ENCODE results near the gene CEMIP2.
"Not testable (repeated sequence)": the region's sequence is repeated elsewhere in the genome, so short reads cannot be mapped to it uniquely, and the experiment has no call there.

Gene CEMIP2

GRCh38 chr9:71710856-71711255, 57.5 kb downstream of the CEMIP2 start:
- no peak for DNase-seq (ENCODE audit: low spot score)

DNA sequence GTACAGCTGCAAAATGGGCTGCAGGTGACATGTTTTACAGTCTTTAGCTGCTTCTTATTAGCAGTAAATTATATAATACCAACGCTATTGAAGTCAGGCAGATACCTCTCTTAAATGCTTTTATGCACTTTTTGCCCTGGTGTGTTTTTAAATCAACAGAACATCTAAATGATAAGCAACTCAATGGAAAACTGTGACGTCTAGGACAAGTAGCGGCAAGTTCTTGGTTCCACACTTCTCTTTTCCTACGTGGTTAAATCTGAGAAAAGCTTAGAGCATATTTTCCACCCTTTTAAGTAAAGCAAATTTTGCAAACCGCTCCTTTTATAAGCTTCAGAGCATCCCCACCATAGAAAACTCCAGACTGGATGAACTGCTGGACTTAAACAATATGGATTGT, 58.1 kb downstream of the CEMIP2 start:
- no peak for DNase-seq (ENCODE audit: low spot score)

- no peak for DNase-seq (ENCODE audit: low spot score)
These were observed 58.9 kb downstream of the CEMIP2 start for GRCh38 chr9:71709384-71709783.

DNA sequence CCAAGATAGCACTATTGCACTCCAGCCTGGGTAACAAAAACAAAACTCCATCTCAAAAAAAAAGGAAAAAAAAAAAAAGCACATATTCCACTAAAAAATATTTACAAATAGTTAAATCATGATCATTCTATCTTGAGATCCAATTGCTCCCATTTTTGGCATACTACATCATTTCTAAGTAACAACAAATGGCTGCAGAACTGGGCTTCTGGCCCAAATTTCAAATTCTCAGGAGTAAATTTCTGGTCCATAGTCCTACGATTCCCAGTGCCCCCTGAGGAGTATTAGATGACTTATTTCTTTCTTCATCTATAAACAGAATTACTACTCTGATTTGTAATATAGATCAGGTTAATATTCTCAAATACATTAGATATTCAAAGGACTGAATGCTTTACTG, 62.1 kb downstream of the CEMIP2 start:
- no peak for DNase-seq (ENCODE audit: low spot score)

- DNase-seq (ENCODE audit: low spot score): no peak
These were observed 63.5 kb downstream of the CEMIP2 start for GRCh38 chr9:71704796-71705195.

GRCh38 chr9:71703172-71703872, 65.0 kb downstream of the CEMIP2 start:
- no peak for DNase-seq (ENCODE audit: low spot score)

DNA sequence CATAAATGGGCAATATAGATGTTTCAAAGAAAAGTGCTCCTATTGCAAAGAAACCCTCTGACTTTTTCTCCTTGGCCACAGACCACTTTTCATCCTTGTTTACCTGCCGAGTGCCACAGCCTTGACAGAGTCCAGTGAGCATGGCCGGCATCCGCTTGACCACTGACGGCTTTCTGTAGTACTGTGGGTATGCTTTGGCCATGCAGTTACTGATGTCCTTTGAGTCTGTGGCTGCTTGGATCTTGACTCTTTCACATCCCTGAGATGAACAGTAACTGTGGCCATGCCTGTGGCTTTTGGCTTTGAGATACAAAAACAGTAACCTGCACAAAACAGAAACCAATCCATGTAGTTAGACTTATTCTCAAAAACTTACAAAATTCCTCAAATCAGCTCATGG, 70.4 kb downstream of the CEMIP2 start:
- DNase-seq (ENCODE audit: low spot score): no peak

DNA sequence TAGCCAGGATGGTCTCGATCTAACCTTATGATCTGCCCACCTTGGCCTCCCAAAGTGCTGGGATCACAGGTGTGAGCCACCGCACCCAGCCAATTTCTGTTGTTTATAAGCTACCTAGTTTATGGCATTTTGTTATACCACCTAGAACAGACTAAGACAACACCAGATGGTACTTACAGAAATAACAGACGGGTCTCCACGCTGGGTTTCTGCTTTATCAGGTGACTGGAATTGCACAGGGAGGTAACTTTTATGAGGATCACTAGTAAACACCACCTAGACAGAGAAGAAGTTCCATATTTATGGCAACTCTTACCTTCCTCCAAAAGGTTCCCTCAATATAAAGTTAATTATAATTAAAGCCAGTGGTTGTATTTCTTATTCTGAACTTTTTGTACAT, 74.0 kb downstream of the CEMIP2 start:
- DNase-seq (ENCODE audit: low spot score): no peak

- DNase-seq (ENCODE audit: low spot score): no peak
These were observed 74.7 kb downstream of the CEMIP2 start for GRCh38 chr9:71693607-71694006.

DNA sequence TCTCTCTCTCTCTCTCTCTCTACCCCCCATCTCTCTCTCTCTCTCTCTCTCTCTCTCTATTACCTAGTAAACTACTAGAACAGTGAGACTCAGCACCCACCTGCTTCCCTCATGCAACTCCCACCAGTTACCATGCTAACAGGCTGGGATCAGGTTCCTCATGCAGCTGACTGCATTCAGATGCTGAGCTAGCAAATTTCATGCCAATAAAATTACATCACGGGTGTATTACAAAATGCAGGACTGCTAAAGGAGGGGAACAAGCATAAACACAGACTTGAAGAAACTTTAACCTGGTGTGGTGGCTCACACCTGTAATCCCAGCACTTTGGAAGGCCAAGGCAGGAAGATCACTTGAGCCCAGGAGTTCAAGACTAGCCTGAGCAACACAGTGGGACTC, 76.0 kb downstream of the CEMIP2 start:
- no peak for DNase-seq (ENCODE audit: low spot score)

DNA sequence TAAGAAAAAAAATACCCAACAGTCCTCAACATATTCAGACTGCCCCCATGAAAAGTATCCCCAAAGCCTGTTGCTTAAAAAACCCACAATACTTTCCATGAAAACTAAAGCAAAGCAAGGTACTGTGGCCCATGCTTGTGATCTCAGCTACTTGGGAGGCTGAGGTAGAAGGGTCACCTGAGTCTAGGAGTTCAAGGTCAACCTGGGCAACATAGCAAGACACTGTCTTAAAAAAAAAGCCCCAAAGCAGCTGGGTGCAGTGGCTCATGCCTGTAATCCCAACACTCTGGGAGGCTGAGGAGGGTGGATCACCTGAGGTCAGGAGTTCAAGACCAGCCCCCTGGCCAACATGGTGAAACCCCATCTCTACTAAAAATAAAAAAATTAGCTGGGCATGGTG, 76.7 kb downstream of the CEMIP2 start:
- not testable (repeated sequence) for DNase-seq (ENCODE audit: low spot score)

DNA sequence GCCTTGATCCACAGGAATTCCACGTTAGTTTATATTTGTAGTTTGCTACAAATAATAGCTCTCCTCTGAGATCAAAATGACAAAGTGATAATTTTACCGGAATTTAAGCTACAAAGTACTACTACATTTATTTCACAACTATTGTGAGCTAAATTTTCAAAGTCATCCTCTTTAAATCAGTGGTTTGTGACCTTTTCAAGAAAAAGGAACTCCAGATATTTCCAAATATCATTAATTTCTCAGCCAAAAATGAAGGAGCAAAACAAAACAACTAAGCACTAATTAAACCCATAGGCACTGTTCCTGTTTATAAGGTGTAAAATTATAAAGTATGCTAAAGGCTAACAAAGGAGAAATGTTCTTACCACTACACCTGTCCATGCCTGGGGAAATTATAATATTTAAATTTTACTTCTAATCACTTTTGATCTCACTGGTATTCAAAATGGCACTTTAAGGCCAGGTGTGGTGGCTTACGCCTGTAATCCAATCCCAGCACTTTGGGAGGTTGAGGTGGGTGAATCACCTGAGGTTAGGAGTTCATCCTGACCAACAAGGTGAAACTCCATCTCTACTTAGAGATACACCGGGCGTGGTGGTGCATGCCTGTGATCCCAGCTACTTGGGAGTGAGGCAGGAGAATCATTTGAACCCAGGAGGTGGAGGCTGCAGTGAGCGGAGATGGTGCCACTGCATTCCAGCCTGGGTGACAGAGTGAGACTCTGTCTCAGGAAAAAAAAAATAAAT, 77.5 kb downstream of the CEMIP2 start:
- DNase-seq (ENCODE audit: low spot score): no peak

- DNase-seq (ENCODE audit: low spot score): no peak
These were observed 78.1 kb downstream of the CEMIP2 start for GRCh38 chr9:71690063-71690688.

DNA sequence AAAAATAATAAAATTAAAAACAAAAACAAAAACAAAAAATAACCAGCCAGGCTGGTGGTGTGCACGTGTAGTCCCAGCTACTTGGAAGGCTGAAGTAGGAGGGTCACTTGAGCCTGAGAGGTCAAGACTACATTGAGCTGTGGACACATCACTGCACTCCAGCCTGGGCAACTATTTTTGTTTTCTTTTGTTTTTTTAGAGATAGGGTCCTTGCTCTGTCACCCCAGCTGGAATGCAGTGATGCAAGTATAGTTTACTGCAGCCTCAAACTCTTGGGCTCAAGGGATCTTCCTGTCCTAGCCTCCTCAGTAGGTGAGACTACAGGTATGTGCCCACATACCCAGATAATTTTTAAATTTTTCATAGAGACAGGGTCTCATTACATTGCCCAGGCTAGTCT, 80.6 kb downstream of the CEMIP2 start:
- no peak for DNase-seq (ENCODE audit: low spot score)

DNA sequence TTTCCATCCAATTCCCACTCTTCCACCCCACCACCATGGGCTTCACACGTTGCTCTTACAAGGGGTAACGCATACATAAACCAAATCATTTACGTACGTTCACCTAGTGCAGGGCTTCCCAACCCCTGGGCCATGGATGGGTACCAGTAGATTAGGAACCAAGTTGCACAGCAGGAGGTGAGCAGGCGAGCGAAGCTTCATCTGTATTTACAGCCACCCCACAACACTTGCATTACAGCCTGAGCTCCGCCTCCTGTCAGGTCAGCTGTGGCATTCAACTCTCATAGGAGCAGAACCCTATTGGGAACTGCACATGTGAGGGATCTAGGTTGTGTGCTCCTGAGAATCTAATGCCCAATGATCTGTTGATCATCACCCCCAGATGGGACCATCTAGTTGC, 82.3 kb downstream of the CEMIP2 start:
- DNase-seq (ENCODE audit: low spot score): no peak

DNA sequence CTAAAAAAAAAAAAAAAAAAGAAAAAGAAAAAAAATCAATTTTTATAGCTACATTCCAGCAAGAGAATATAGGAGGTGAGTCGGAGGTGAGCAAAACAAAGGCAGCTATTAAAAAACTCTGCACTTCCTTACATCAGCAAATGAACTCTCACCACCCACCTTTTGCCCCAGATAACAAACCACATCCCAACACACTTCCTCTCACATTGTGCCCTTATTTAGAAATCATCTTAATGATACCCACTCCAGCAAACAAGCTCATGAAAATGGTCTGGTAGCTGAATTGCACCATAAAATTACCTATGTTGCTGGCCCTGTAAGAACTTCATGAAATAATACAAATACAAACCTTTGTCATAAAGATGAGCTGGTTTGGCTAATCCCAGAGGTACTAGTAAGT, 82.9 kb downstream of the CEMIP2 start:
- no peak for DNase-seq (ENCODE audit: low spot score)

GRCh38 chr9:71684566-71684965, 83.7 kb downstream of the CEMIP2 start:
- no peak for DNase-seq (ENCODE audit: low spot score)

DNA sequence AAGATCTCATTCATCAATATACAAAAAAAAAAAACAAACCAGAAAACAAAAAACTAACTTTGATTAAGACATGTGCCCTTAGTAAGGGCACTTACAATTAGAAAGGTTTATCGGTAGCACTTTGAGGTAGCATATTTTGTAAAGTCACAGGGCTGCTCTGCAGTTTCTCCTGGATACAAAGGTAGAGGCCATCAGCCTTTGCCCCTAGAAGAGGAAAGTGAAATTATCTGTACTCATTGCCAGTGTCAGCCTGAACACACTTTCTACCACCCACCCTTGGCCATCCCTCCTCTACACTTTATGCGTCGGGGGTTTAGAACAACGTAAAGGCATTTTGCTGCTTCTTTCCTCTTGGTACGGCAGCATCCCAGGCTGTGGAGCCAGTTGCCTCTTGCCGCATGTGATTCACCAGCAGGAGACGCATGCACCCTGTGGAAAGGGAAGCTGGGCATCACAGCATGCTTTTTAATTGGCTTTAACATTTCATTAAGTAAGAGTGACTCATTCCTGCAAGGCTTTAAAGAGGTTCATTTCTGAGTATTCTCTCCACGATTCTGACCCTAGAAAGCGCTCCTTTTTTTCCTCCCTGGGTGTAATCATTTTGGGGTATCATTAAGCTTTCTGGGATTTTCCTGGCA, 84.6 kb downstream of the CEMIP2 start:
- DNase-seq (ENCODE audit: low spot score): no peak

DNA sequence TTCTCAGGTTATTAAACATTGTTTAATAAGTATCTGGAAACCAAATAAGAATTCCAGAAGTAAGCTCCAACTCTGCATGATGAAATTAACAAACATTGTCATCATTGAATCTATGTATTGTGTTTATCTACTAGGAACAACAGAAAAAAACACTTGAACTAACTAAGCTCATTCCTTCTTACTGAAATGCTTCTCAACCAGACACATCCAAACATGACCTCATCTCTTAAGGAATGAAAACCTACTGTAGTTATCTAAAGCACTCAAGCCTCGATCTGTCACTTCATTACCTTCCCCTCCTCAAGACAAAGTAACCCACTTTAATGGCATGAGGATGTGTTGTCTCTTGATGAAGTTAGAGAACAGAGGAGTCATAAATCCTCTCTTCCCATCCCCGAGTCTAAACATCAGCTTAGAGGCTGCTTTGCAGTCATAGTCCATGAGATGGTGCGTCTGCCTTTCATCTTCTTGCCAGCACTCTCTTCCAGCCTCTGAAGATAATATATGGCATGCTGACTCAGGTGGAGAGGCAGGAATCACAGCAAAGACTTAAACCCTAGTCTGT, 86.5 kb downstream of the CEMIP2 start:
- DNase-seq (ENCODE audit: low spot score): no peak

DNA sequence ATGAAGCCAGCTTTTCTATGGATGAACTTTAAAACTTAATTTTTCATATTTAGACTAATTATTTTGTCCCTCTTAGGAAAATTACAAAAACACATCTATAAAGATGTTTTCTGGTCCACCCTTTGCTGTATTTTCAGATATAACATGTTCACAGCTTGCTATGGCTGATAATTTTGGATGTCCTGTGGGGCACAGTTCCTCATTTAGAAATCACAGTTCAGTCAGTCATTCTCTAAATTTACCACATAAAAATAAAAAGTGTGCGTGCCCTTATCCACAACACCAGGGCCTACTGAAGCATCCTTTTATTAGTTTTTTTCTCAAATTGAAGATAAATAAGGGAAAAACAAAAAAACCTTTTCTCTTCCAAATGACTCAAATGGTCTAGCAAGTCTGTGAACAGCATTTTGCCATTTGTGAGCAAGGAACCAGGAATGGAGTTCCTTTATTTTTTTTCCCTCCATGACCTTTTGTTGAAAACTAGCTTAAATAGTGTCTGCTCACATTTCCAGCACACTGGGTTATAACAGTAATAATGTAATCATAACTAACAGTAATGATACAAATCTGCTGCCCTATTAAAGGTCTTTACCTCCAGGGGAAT, 87.1 kb downstream of the CEMIP2 start:
- DNase-seq (ENCODE audit: low spot score): no peak

DNA sequence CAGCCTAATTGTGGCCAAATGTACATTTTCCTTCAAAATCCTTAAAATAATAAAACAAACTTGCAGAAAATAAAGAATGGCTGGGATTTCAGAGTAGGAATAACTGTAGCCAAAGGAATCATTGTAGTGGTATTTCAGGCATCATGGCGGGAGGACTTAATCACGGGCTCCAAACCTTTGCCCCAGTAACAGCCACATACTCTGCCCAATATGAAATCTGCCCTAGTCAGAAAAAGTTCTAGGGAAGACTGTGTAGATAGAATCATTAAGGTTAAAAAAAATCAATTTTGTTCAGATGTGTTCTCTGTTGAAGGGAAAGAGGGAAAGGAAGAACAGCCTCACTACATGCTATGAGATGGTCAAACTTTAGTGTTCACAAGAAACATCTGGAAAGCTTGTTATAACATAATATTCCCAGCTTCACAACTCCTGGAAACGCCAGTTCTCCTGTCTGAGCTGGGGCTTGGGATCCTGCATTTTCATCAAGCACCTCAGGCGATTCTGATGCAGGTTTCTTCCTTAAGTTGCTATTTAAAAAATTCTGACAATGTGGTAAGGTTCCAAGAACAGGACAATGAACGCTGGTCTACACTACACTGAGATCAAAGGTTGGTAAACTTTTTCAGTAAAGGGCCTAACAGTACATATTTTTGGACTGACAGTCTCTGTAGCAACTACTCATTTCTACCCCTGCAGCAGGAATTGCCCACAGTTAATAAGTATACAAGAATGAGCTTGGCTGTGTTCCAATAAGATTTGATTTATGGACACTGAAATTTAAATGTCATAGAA, 87.9 kb downstream of the CEMIP2 start:
- DNase-seq (ENCODE audit: low spot score): no peak

Measured in ecto neural progenitor cell (in vitro differentiated cells).